ENCODE data around the gene DGCR6L.
"Not testable (repeated sequence)": the region's sequence is repeated elsewhere in the genome, so short reads cannot be mapped to it uniquely, and the experiment has no call there.

Gene DGCR6L

GRCh38 chr22:20354238-20354975 is 34.5 kb upstream of the DGCR6L start:
- Histone ChIP-seq H3K9me2 (replicated peaks; ENCODE audit: control insufficient read depth, low read length) (no peaks in the 10 kb centered on the region), H3K27me3 (ENCODE audit: control insufficient read depth, low read length) (no peaks in the 10 kb centered on the region), H3K36me3 (ENCODE audit: control insufficient read depth, low read length) (no peaks in the 10 kb centered on the region), H3K27ac (ENCODE audit: low read depth, low read length) (no peak overlapping the region), H4K20me1 (ENCODE audit: control insufficient read depth, insufficient read depth, low read depth, low read length) (no peaks in the 10 kb centered on the region), H3K9me3 (ENCODE audit: control insufficient read depth, insufficient read depth, low read length) (peaks cover 3% of the 10 kb centered on the region; the same call in 1 of the 2 replicates), H3K4me1 (ENCODE audit: control insufficient read depth, low read length) (no peaks in the 10 kb centered on the region), H3K4me3 (ENCODE audit: low read length) (no peak overlapping the region), H3K4me2 (ENCODE audit: low read length) (no peak overlapping the region), H3F3A (ENCODE audit: control insufficient read depth, insufficient read depth) (no peaks in the 10 kb centered on the region), H3K79me2 (ENCODE audit: control insufficient read depth, low read length) (no peaks in the 10 kb centered on the region)
- TF ChIP-seq CTCF (IDR thresholded peaks at IDR 0.05; ENCODE audit: low read depth, low read length, poor library complexity, severe bottlenecking) (no peak), EZH2phosphoT487 (IDR thresholded peaks at IDR 0.05; ENCODE audit: borderline replicate concordance, low read length) (no peak)

GRCh38 chr22:20352536-20352935 is 32.7 kb upstream of the DGCR6L start:
- H3K4me3 ChIP-seq (ENCODE audit: low read length); H3F3A ChIP-seq (ENCODE audit: control insufficient read depth, insufficient read depth); H3K9me2 ChIP-seq (replicated peaks; ENCODE audit: control insufficient read depth, low read length); H3K27ac ChIP-seq (ENCODE audit: low read depth, low read length); H3K9me3 ChIP-seq (ENCODE audit: control insufficient read depth, insufficient read depth, low read length); H3K27me3 ChIP-seq (ENCODE audit: control insufficient read depth, low read length); H3K79me2 ChIP-seq (ENCODE audit: control insufficient read depth, low read length); H3K36me3 ChIP-seq (ENCODE audit: control insufficient read depth, low read length); H3K4me2 ChIP-seq (ENCODE audit: low read length); H4K20me1 ChIP-seq (ENCODE audit: control insufficient read depth, insufficient read depth, low read depth, low read length); H3K4me1 ChIP-seq (ENCODE audit: control insufficient read depth, low read length): not testable (repeated sequence)

GRCh38 chr22:20346553-20346952 is 26.7 kb upstream of the DGCR6L start:
- not testable (repeated sequence) for H3K9me3 ChIP-seq (ENCODE audit: control insufficient read depth, insufficient read depth, low read length); H3K4me1 ChIP-seq (ENCODE audit: control insufficient read depth, low read length); H3F3A ChIP-seq (ENCODE audit: control insufficient read depth, insufficient read depth); H3K4me3 ChIP-seq (ENCODE audit: low read length); H3K27ac ChIP-seq (ENCODE audit: low read depth, low read length); H3K4me2 ChIP-seq (ENCODE audit: low read length); H4K20me1 ChIP-seq (ENCODE audit: control insufficient read depth, insufficient read depth, low read depth, low read length); H3K79me2 ChIP-seq (ENCODE audit: control insufficient read depth, low read length); H3K9me2 ChIP-seq (replicated peaks; ENCODE audit: control insufficient read depth, low read length); H3K27me3 ChIP-seq (ENCODE audit: control insufficient read depth, low read length); H3K36me3 ChIP-seq (ENCODE audit: control insufficient read depth, low read length)

GRCh38 chr22:20338291-20338690 is 18.4 kb upstream of the DGCR6L start:
- not testable (repeated sequence) for H3K4me1 ChIP-seq (ENCODE audit: control insufficient read depth, low read length); H3K4me2 ChIP-seq (ENCODE audit: low read length); H3K27me3 ChIP-seq (ENCODE audit: control insufficient read depth, low read length); H3K79me2 ChIP-seq (ENCODE audit: control insufficient read depth, low read length); H4K20me1 ChIP-seq (ENCODE audit: control insufficient read depth, insufficient read depth, low read depth, low read length); H3K36me3 ChIP-seq (ENCODE audit: control insufficient read depth, low read length); H3K9me3 ChIP-seq (ENCODE audit: control insufficient read depth, insufficient read depth, low read length); H3K4me3 ChIP-seq (ENCODE audit: low read length); H3K9me2 ChIP-seq (replicated peaks; ENCODE audit: control insufficient read depth, low read length); H3K27ac ChIP-seq (ENCODE audit: low read depth, low read length); H3F3A ChIP-seq (ENCODE audit: control insufficient read depth, insufficient read depth)

- H3K4me2 ChIP-seq (ENCODE audit: low read length); H3K79me2 ChIP-seq (ENCODE audit: control insufficient read depth, low read length); H3K36me3 ChIP-seq (ENCODE audit: control insufficient read depth, low read length); H3K4me1 ChIP-seq (ENCODE audit: control insufficient read depth, low read length); H3K9me3 ChIP-seq (ENCODE audit: control insufficient read depth, insufficient read depth, low read length); H3K27me3 ChIP-seq (ENCODE audit: control insufficient read depth, low read length); H3K4me3 ChIP-seq (ENCODE audit: low read length); H3K27ac ChIP-seq (ENCODE audit: low read depth, low read length); H3F3A ChIP-seq (ENCODE audit: control insufficient read depth, insufficient read depth); H4K20me1 ChIP-seq (ENCODE audit: control insufficient read depth, insufficient read depth, low read depth, low read length); H3K9me2 ChIP-seq (replicated peaks; ENCODE audit: control insufficient read depth, low read length): not testable (repeated sequence)
These were observed 17.9 kb upstream of the DGCR6L start for GRCh38 chr22:20337807-20338206.

- H4K20me1 ChIP-seq (ENCODE audit: control insufficient read depth, insufficient read depth, low read depth, low read length); H3K4me2 ChIP-seq (ENCODE audit: low read length); H3K36me3 ChIP-seq (ENCODE audit: control insufficient read depth, low read length); H3K4me3 ChIP-seq (ENCODE audit: low read length); H3K9me2 ChIP-seq (replicated peaks; ENCODE audit: control insufficient read depth, low read length); H3K9me3 ChIP-seq (ENCODE audit: control insufficient read depth, insufficient read depth, low read length); H3K4me1 ChIP-seq (ENCODE audit: control insufficient read depth, low read length); H3K79me2 ChIP-seq (ENCODE audit: control insufficient read depth, low read length); H3K27ac ChIP-seq (ENCODE audit: low read depth, low read length); H3K27me3 ChIP-seq (ENCODE audit: control insufficient read depth, low read length); H3F3A ChIP-seq (ENCODE audit: control insufficient read depth, insufficient read depth): not testable (repeated sequence)
These were observed 16.7 kb upstream of the DGCR6L start for GRCh38 chr22:20336561-20336960.

- H3K36me3 ChIP-seq (ENCODE audit: control insufficient read depth, low read length); H3K9me2 ChIP-seq (replicated peaks; ENCODE audit: control insufficient read depth, low read length); H4K20me1 ChIP-seq (ENCODE audit: control insufficient read depth, insufficient read depth, low read depth, low read length); H3K27ac ChIP-seq (ENCODE audit: low read depth, low read length); H3F3A ChIP-seq (ENCODE audit: control insufficient read depth, insufficient read depth); H3K4me2 ChIP-seq (ENCODE audit: low read length); H3K79me2 ChIP-seq (ENCODE audit: control insufficient read depth, low read length); H3K27me3 ChIP-seq (ENCODE audit: control insufficient read depth, low read length); H3K4me3 ChIP-seq (ENCODE audit: low read length); H3K4me1 ChIP-seq (ENCODE audit: control insufficient read depth, low read length); H3K9me3 ChIP-seq (ENCODE audit: control insufficient read depth, insufficient read depth, low read length): not testable (repeated sequence)
These were observed 8.7 kb upstream of the DGCR6L start for GRCh38 chr22:20328569-20328930.

Measured in DOHH2 (cell line).